Large intestine (tissue), 3 donors: ENCODE data around the gene PAPPA. TPM values are rescaled to one million over a fixed set of nuclear protein-coding genes. Genes with fewer than 3 reads are reported as not detected.

Source experiments
- DNase-seq, 2 donors: peaks; one replicate each; pipeline versions ENCODE4 v3.0.0 to v3.0.0-alpha.2; 2013
- H3K27ac ChIP-seq: one replicate; pipeline ENCODE4 v1.5.1; 2013; ENCODE audit warnings: low read length
- H3K27me3 ChIP-seq: 2 replicates; pipeline ENCODE4 v1.6.1; 2013; ENCODE audit warnings: low read length; ENCODE audit not compliant: control insufficient read depth, insufficient read depth
- H3K36me3 ChIP-seq: 2 replicates; pipeline ENCODE4 v1.6.1; 2013; ENCODE audit warnings: low read length; ENCODE audit not compliant: control insufficient read depth, insufficient read depth
- H3K4me1 ChIP-seq: one replicate; pipeline ENCODE4 v1.6.1; 2013; ENCODE audit warnings: low read length; ENCODE audit not compliant: control insufficient read depth, insufficient read depth
- H3K4me3 ChIP-seq: one replicate; pipeline ENCODE4 v1.5.1; 2013; ENCODE audit warnings: low read length
- H3K9me3 ChIP-seq: one replicate; pipeline ENCODE4 v1.6.1; 2013; ENCODE audit warnings: mild to moderate bottlenecking, low read depth, low read length, moderate library complexity; ENCODE audit not compliant: control insufficient read depth
- WGBS: methylation state at CpG from one replicate; pipeline ENCODE4 v1.1.5; 2013; ENCODE audit warnings: low lambda C conversion rate; ENCODE audit not compliant: insufficient coverage; 5-methylcytosine and 5-hydroxymethylcytosine counted together
- polyA plus RNA-seq: library from polyadenylated mRNA; unstranded; fragments of 120-200 nt; gene quantifications from one replicate; pipeline ENCODE4 v1.2.1, GENCODE V29; 2013

PAPPA gene
- polyA plus RNA-seq, 1 donor, result 2.2 TPM

- Histone ChIP-seq H3K4me1 (no peaks in the 10 kb centered on the region), H3K36me3 (no peaks in the 10 kb centered on the region), H3K27me3 (peaks cover 19% of the 10 kb centered on the region), H3K4me3 (no peak overlapping the region), H3K9me3 (no peaks in the 10 kb centered on the region), H3K27ac (no peak overlapping the region)
- WGBS, result 0% methylated on average over 1 of the region's 5 CpGs
- no peak for DNase-seq
Observed at GRCh38 chr9:116271991-116272390, 118.4 kb downstream of the PAPPA start.

GRCh38 chr9:116274293-116274692 is 120.7 kb downstream of the PAPPA start:
- Histone ChIP-seq H3K27me3 (peaks cover 21% of the 10 kb centered on the region), H3K9me3 (no peaks in the 10 kb centered on the region), H3K36me3 (no peaks in the 10 kb centered on the region), H3K4me1 (no peaks in the 10 kb centered on the region), H3K4me3 (no peak overlapping the region), H3K27ac (no peak overlapping the region)
- WGBS, result 82% methylated on average over 2 of the region's 2 CpGs
- DNase-seq, result no peak

- Histone ChIP-seq H3K27me3 (peaks cover 22% of the 10 kb centered on the region), H3K4me1 (no peaks in the 10 kb centered on the region), H3K9me3 (no peaks in the 10 kb centered on the region), H3K36me3 (no peaks in the 10 kb centered on the region), H3K4me3 (no peak overlapping the region), H3K27ac (no peak overlapping the region)
- 80% methylated on average over 1 of the region's 6 CpGs for WGBS
- DNase-seq, result no peak
Observed at GRCh38 chr9:116275418-116276195, 122.0 kb downstream of the PAPPA start.

- DNase-seq, result no peak
- Histone ChIP-seq H3K27ac (no peak overlapping the region), H3K36me3 (no peaks in the 10 kb centered on the region), H3K9me3 (no peaks in the 10 kb centered on the region), H3K4me1 (no peaks in the 10 kb centered on the region), H3K27me3 (peaks cover 19% of the 10 kb centered on the region), H3K4me3 (no peak overlapping the region)
Observed at GRCh38 chr9:116276196-116276493, 122.6 kb downstream of the PAPPA start.

GRCh38 chr9:116276651-116277121 is 123.1 kb downstream of the PAPPA start:
- Histone ChIP-seq H3K36me3 (no peaks in the 10 kb centered on the region), H3K4me3 (no peak overlapping the region), H3K27ac (no peak overlapping the region), H3K4me1 (no peaks in the 10 kb centered on the region), H3K27me3 (peaks cover 20% of the 10 kb centered on the region), H3K9me3 (no peaks in the 10 kb centered on the region)
- 100% methylated on average over 1 of the region's 10 CpGs for WGBS
- DNase-seq, result no peak

- H3K36me3 ChIP-seq, result no peaks in the 10 kb centered on the region
- H3K4me3 ChIP-seq, result no peak overlapping the region
- H3K4me1 ChIP-seq, result no peaks in the 10 kb centered on the region
- DNase-seq, result no peak
- no peaks in the 10 kb centered on the region for H3K9me3 ChIP-seq
- no peak overlapping the region for H3K27ac ChIP-seq
- WGBS, result 60% methylated on average over 1 of the region's 1 CpG
- peaks cover 17% of the 10 kb centered on the region for H3K27me3 ChIP-seq
Observed at GRCh38 chr9:116278326-116278725, 124.7 kb downstream of the PAPPA start.

- no CpG with 5 or more reads among the region's 11 CpGs for WGBS
- H3K27ac ChIP-seq, result no peak overlapping the region
- H3K4me1 ChIP-seq, result no peaks in the 10 kb centered on the region
- peaks cover 20% of the 10 kb centered on the region for H3K27me3 ChIP-seq
- H3K4me3 ChIP-seq, result no peak overlapping the region
- no peak for DNase-seq
- H3K36me3 ChIP-seq, result no peaks in the 10 kb centered on the region
- no peaks in the 10 kb centered on the region for H3K9me3 ChIP-seq
Observed at GRCh38 chr9:116279230-116279629, 125.6 kb downstream of the PAPPA start.

- H3K4me3 ChIP-seq, result no peak overlapping the region
- no peaks in the 10 kb centered on the region for H3K4me1 ChIP-seq
- no peak for DNase-seq
- no CpG with 5 or more reads among the region's 1 CpG for WGBS
- H3K36me3 ChIP-seq, result no peaks in the 10 kb centered on the region
- H3K27me3 ChIP-seq, result peaks cover 17% of the 10 kb centered on the region
- H3K9me3 ChIP-seq, result no peaks in the 10 kb centered on the region
- H3K27ac ChIP-seq, result no peak overlapping the region
Observed at GRCh38 chr9:116280529-116280928, 126.9 kb downstream of the PAPPA start.

GRCh38 chr9:116282597-116282996 is 129.0 kb downstream of the PAPPA start:
- no peak for DNase-seq
- H3K9me3 ChIP-seq, result no peaks in the 10 kb centered on the region
- no peaks in the 10 kb centered on the region for H3K36me3 ChIP-seq
- no peak overlapping the region for H3K4me3 ChIP-seq
- peaks cover 27% of the 10 kb centered on the region for H3K27me3 ChIP-seq
- H3K27ac ChIP-seq, result no peak overlapping the region
- H3K4me1 ChIP-seq, result no peaks in the 10 kb centered on the region
- no CpG with 5 or more reads among the region's 1 CpG for WGBS

GRCh38 chr9:116284518-116284917 is 130.9 kb downstream of the PAPPA start:
- Histone ChIP-seq H3K4me1 (no peaks in the 10 kb centered on the region), H3K27me3 (peaks cover 23% of the 10 kb centered on the region), H3K36me3 (no peaks in the 10 kb centered on the region), H3K9me3 (no peaks in the 10 kb centered on the region), H3K4me3 (no peak overlapping the region), H3K27ac (no peak overlapping the region)
- 50% methylated on average over 2 of the region's 6 CpGs for WGBS
- DNase-seq, result no peak

- Histone ChIP-seq H3K27me3 (peaks cover 22% of the 10 kb centered on the region), H3K4me1 (no peaks in the 10 kb centered on the region), H3K9me3 (no peaks in the 10 kb centered on the region), H3K4me3 (no peak overlapping the region), H3K36me3 (no peaks in the 10 kb centered on the region), H3K27ac (no peak overlapping the region)
- WGBS, result no CpG with 5 or more reads among the region's 4 CpGs
- no peak for DNase-seq
Observed at GRCh38 chr9:116285320-116285719, 131.7 kb downstream of the PAPPA start.
